SK-N-SH (cell line): Measurements from ENCODE around the gene OR51D1.

Experiments used
- CHD2 ChIP-seq: fragments of 150-350 bp; IDR thresholded peaks from 2 replicates; pipeline ENCODE4 v1.6.1; 2018; ENCODE audit warnings: low read length; ENCODE audit not compliant: partially characterized antibody
- EP300 ChIP-seq, 2 experiments: IDR thresholded peaks; 2 replicates each; pipeline versions ENCODE4 v1.4.0 to v1.6.1; 2012; ENCODE audit warnings: borderline replicate concordance in 1 of 2, low read depth in 1 of 2, low read length in 1 of 2
- EZH2phosphoT487 ChIP-seq: fragments of 200-600 bp; sonication (generic); IDR thresholded peaks from 2 replicates; pipeline ENCODE4 v1.6.1; 2017; ENCODE audit warnings: low read depth, mixed run types, mild to moderate bottlenecking, antibody characterized with exemption, moderate library complexity, borderline replicate concordance
- FOXM1 ChIP-seq: IDR thresholded peaks from 2 replicates; pipeline ENCODE4 v1.4.0; 2012; ENCODE audit warnings: low read depth, mild to moderate bottlenecking
- JUND ChIP-seq: IDR thresholded peaks from 2 replicates; pipeline ENCODE4 v1.4.0; 2012
- POLR2AphosphoS5 ChIP-seq: IDR thresholded peaks from 2 replicates; pipeline ENCODE4 v1.6.1; 2012; ENCODE audit warnings: low read depth, low read length
- SIN3A ChIP-seq: IDR thresholded peaks from 2 replicates; pipeline ENCODE4 v1.6.1; 2012; ENCODE audit warnings: low read depth, mild to moderate bottlenecking, low read length, moderate library complexity, borderline replicate concordance
- TF ChIP-seq, protein P1 (sequence below): IDR thresholded peaks from 2 replicates; pipeline ENCODE4; 2012
- TF ChIP-seq, protein P2 (sequence below): fragments of 200-600 bp; sonication (generic); IDR thresholded peaks from 2 replicates; pipeline ENCODE4 v1.6.1; 2017; ENCODE audit warnings: antibody characterized with exemption, mild to moderate bottlenecking, moderate library complexity
- TF ChIP-seq, protein P3 (sequence below): fragments of 150-350 bp; IDR thresholded peaks from 2 replicates; pipeline ENCODE4 v1.6.1; 2017; ENCODE audit warnings: antibody characterized with exemption, low read length, low read depth, borderline replicate concordance
- TF ChIP-seq, protein P4 (sequence below): fragments of 150-350 bp; IDR thresholded peaks from 2 replicates; pipeline ENCODE4 v1.6.1; 2016; ENCODE audit warnings: mild to moderate bottlenecking, low read depth, low read length

DNA sequence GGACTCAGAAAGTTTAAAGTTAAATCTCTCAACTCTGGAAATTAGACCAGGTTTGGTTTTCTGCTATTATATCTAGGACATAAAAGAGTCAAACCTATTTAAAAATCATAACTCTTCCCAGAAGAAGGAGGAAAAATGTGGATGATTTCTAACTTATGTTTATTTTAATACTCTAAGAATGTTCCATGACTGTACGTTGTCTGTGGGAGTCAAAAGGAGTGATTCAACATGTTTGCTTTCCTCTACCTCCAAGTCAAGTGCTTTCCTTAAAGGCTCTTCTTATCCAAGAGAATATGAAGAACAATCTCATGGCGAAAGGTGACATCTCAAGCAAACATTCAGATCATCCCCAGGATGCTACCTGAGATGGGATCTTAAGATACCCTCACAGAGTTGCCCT is 28.1 kb downstream of the OR51D1 start:
- TF ChIP-seq, protein P1, sequence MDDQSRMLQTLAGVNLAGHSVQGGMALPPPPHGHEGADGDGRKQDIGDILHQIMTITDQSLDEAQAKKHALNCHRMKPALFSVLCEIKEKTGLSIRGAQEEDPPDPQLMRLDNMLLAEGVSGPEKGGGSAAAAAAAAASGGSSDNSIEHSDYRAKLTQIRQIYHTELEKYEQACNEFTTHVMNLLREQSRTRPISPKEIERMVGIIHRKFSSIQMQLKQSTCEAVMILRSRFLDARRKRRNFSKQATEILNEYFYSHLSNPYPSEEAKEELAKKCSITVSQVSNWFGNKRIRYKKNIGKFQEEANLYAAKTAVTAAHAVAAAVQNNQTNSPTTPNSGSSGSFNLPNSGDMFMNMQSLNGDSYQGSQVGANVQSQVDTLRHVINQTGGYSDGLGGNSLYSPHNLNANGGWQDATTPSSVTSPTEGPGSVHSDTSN, result no peak
- TF ChIP-seq, protein P2, sequence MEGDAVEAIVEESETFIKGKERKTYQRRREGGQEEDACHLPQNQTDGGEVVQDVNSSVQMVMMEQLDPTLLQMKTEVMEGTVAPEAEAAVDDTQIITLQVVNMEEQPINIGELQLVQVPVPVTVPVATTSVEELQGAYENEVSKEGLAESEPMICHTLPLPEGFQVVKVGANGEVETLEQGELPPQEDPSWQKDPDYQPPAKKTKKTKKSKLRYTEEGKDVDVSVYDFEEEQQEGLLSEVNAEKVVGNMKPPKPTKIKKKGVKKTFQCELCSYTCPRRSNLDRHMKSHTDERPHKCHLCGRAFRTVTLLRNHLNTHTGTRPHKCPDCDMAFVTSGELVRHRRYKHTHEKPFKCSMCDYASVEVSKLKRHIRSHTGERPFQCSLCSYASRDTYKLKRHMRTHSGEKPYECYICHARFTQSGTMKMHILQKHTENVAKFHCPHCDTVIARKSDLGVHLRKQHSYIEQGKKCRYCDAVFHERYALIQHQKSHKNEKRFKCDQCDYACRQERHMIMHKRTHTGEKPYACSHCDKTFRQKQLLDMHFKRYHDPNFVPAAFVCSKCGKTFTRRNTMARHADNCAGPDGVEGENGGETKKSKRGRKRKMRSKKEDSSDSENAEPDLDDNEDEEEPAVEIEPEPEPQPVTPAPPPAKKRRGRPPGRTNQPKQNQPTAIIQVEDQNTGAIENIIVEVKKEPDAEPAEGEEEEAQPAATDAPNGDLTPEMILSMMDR, result no peak
- TF ChIP-seq, protein P3, sequence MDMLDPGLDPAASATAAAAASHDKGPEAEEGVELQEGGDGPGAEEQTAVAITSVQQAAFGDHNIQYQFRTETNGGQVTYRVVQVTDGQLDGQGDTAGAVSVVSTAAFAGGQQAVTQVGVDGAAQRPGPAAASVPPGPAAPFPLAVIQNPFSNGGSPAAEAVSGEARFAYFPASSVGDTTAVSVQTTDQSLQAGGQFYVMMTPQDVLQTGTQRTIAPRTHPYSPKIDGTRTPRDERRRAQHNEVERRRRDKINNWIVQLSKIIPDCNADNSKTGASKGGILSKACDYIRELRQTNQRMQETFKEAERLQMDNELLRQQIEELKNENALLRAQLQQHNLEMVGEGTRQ, result no peak
- TF ChIP-seq, protein P4, sequence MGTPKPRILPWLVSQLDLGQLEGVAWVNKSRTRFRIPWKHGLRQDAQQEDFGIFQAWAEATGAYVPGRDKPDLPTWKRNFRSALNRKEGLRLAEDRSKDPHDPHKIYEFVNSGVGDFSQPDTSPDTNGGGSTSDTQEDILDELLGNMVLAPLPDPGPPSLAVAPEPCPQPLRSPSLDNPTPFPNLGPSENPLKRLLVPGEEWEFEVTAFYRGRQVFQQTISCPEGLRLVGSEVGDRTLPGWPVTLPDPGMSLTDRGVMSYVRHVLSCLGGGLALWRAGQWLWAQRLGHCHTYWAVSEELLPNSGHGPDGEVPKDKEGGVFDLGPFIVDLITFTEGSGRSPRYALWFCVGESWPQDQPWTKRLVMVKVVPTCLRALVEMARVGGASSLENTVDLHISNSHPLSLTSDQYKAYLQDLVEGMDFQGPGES, result no peak
- TF ChIP-seq FOXM1, result no peak
- no peak for TF ChIP-seq CHD2
- no peak for TF ChIP-seq SIN3A
- no peak for TF ChIP-seq POLR2AphosphoS5
- TF ChIP-seq EZH2phosphoT487, result no peak
- TF ChIP-seq JUND, result no peak
- no peak for TF ChIP-seq EP300 (IDR thresholded peaks at IDR 0.05; ENCODE audit: borderline replicate concordance in 1 of 2, low read depth in 1 of 2, low read length in 1 of 2)
